Germinal center (tissue), 1 donor: Measurements from ENCODE around the gene CPNE6.
"Not testable (repeated sequence)": the region's sequence is repeated elsewhere in the genome, so short reads cannot be mapped to it uniquely, and the experiment has no call there.

Source experiments
- DNase-seq: peaks from one replicate; pipeline ENCODE4 v3.0.0; 2012; ENCODE audit warnings: mixed read lengths, low spot score

Gene CPNE6

GRCh38 chr14:24071144-24071697, at the start of gene CPNE6:
TSS of gene CPNE6 (plus strand) at chr14:24071562. CDS start at chr14:24072937, 1,375 bp downstream.
- DNase-seq, result no peak

GRCh38 chr14:24024939-24025418, 46.4 kb upstream of the CPNE6 start:
- not testable (repeated sequence) for DNase-seq

GRCh38 chr14:24029687-24030086, 41.7 kb upstream of the CPNE6 start:
- DNase-seq, result not testable (repeated sequence)

- not testable (repeated sequence) for DNase-seq
Measured at GRCh38 chr14:24031331-24031730, 40.0 kb upstream of the CPNE6 start.

- DNase-seq, result no peak
Measured at GRCh38 chr14:24032727-24033418, 38.5 kb upstream of the CPNE6 start.

- not testable (repeated sequence) for DNase-seq
Measured at GRCh38 chr14:24035769-24036168, 35.6 kb upstream of the CPNE6 start.

- peak; percentile 67 for DNase-seq
Measured at GRCh38 chr14:24036169-24036962, 35.0 kb upstream of the CPNE6 start.

- not testable (repeated sequence) for DNase-seq
Measured at GRCh38 chr14:24036963-24037657, 34.3 kb upstream of the CPNE6 start.

- no peak for DNase-seq
Measured at GRCh38 chr14:24037658-24038037, 33.7 kb upstream of the CPNE6 start.

- DNase-seq, result no peak
Measured at GRCh38 chr14:24038686-24039085, 32.7 kb upstream of the CPNE6 start.

- no peak for DNase-seq
Measured at GRCh38 chr14:24040692-24041091, 30.7 kb upstream of the CPNE6 start.

- no peak for DNase-seq
Measured at GRCh38 chr14:24042746-24043145, 28.6 kb upstream of the CPNE6 start.

- DNase-seq, result peak; percentile 3
Measured at GRCh38 chr14:24049002-24049401, 22.4 kb upstream of the CPNE6 start.

GRCh38 chr14:24050753-24051152, 20.6 kb upstream of the CPNE6 start:
- DNase-seq, result not testable (repeated sequence)

GRCh38 chr14:24051176-24051788, 20.1 kb upstream of the CPNE6 start:
- no peak for DNase-seq

- DNase-seq, result peak; percentile 82
Measured at GRCh38 chr14:24051789-24052655, 19.3 kb upstream of the CPNE6 start, which contains the start of gene CARMIL3. TSS of gene CARMIL3 (plus strand) at chr14:24052009. CDS start at chr14:24052154, 145 bp downstream.

- no peak for DNase-seq
Measured at GRCh38 chr14:24052656-24053547, 18.5 kb upstream of the CPNE6 start.

- no peak for DNase-seq
Measured at GRCh38 chr14:24053548-24054323, 17.6 kb upstream of the CPNE6 start.

GRCh38 chr14:24054324-24054641, 17.1 kb upstream of the CPNE6 start:
- DNase-seq, result no peak
